GM18868 (cell line): Measurements from ENCODE around the gene TOE1.
A peak's percentile ranks its signal among the peaks of the same experiment; 100 is the strongest.
"Not testable (repeated sequence)": the region's sequence is repeated elsewhere in the genome, so short reads cannot be mapped to it uniquely, and the experiment has no call there.

Experiments used
- ATAC-seq: cut with Tn5 transposase; IDR thresholded peaks from one replicate; pipeline ENCODE4 v1.9.1; 2021; ENCODE audit warnings: mild to moderate bottlenecking, moderate library complexity; ENCODE audit not compliant: unreplicated experiment

TOE1 gene

GRCh38 chr1:45339789-45340558 lies at the start of gene TOE1, which contains the start of gene MUTYH:
Gene TOE1, plus strand, starts transcription at chr1:45340170. Its CDS starts 83 bp downstream, at chr1:45340253.
Gene MUTYH, minus strand, starts transcription at chr1:45340440. Its CDS starts 5,935 bp downstream, at chr1:45334505.
- peak; percentile 85 for ATAC-seq

- ATAC-seq, result not testable (repeated sequence)
Measured at GRCh38 chr1:45291002-45291401, 49.0 kb upstream of the TOE1 start.

GRCh38 chr1:45291716-45292115 lies 48.3 kb upstream of the TOE1 start:
- no peak for ATAC-seq

- ATAC-seq, result no peak
Measured at GRCh38 chr1:45297666-45298356, 42.2 kb upstream of the TOE1 start.

- ATAC-seq, result no peak
Measured at GRCh38 chr1:45299296-45299695, 40.7 kb upstream of the TOE1 start.

- no peak for ATAC-seq
Measured at GRCh38 chr1:45299981-45300668, 39.8 kb upstream of the TOE1 start.

- ATAC-seq, result no peak
Measured at GRCh38 chr1:45300669-45300997, 39.3 kb upstream of the TOE1 start.

- no peak for ATAC-seq
Measured at GRCh38 chr1:45302505-45303150, 37.3 kb upstream of the TOE1 start.

- ATAC-seq, result peak; percentile 70
Measured at GRCh38 chr1:45303520-45304310, 36.3 kb upstream of the TOE1 start.

GRCh38 chr1:45304311-45305081 lies 35.5 kb upstream of the TOE1 start:
- ATAC-seq, result no peak

- ATAC-seq, result no peak
Measured at GRCh38 chr1:45305231-45305630, 34.7 kb upstream of the TOE1 start.

- no peak for ATAC-seq
Measured at GRCh38 chr1:45306319-45306718, 33.7 kb upstream of the TOE1 start.

GRCh38 chr1:45306905-45307304 lies 33.1 kb upstream of the TOE1 start:
- ATAC-seq, result no peak

- ATAC-seq, result no peak
Measured at GRCh38 chr1:45314266-45314665, 25.7 kb upstream of the TOE1 start.

GRCh38 chr1:45317166-45317565 lies 22.8 kb upstream of the TOE1 start:
- ATAC-seq, result no peak

GRCh38 chr1:45319761-45320160 lies 20.2 kb upstream of the TOE1 start:
- ATAC-seq, result no peak

GRCh38 chr1:45321444-45321843 lies 18.5 kb upstream of the TOE1 start:
- ATAC-seq, result no peak

- no peak for ATAC-seq
Measured at GRCh38 chr1:45322486-45323040, 17.4 kb upstream of the TOE1 start.

GRCh38 chr1:45325851-45326506 lies 14.0 kb upstream of the TOE1 start:
- no peak for ATAC-seq
